GM23248 (cell line): ENCODE data around the gene ELMOD1. TPM values are rescaled to one million over a fixed set of nuclear protein-coding genes. Genes with fewer than 3 reads are reported as not detected.

Experiments
- DNase-seq: peaks from one replicate; pipeline ENCODE4 v3.0.0-alpha.2; 2015
- H2AFZ ChIP-seq: fragments of 200-600 bp; sonication (generic); 2 replicates; pipeline ENCODE4 v1.6.1; 2016; ENCODE audit warnings: antibody characterized with exemption
- H3F3A ChIP-seq: fragments of 200-600 bp; sonication (generic); 2 replicates; pipeline ENCODE4 v1.6.1; 2016; ENCODE audit warnings: mild to moderate bottlenecking, antibody characterized with exemption, mixed run types; ENCODE audit not compliant: insufficient read depth
- H3K27ac ChIP-seq: fragments of 200-600 bp; sonication (generic); 2 replicates; pipeline ENCODE4 v1.5.1; 2016; ENCODE audit warnings: mild to moderate bottlenecking
- H3K27me3 ChIP-seq: fragments of 200-600 bp; sonication (generic); replicated peaks from 2 replicates; pipeline ENCODE4 v1.6.1; 2016; ENCODE audit warnings: mild to moderate bottlenecking; ENCODE audit not compliant: insufficient read depth
- H3K36me3 ChIP-seq: fragments of 200-600 bp; sonication (generic); 2 replicates; pipeline ENCODE4 v1.6.1; 2016; ENCODE audit warnings: low read depth, mild to moderate bottlenecking
- H3K4me1 ChIP-seq: fragments of 200-600 bp; sonication (generic); 2 replicates; pipeline ENCODE4 v1.6.1; 2016; ENCODE audit warnings: mild to moderate bottlenecking; ENCODE audit not compliant: insufficient read depth
- H3K4me2 ChIP-seq: fragments of 200-600 bp; sonication (generic); one replicate; pipeline ENCODE4 v1.6.1; 2016; ENCODE audit warnings: mild to moderate bottlenecking; ENCODE audit not compliant: unreplicated experiment
- H3K4me3 ChIP-seq: fragments of 200-600 bp; sonication (generic); 2 replicates; pipeline ENCODE4 v1.5.1; 2016; ENCODE audit warnings: mild to moderate bottlenecking
- H3K79me2 ChIP-seq: fragments of 200-600 bp; sonication (generic); 2 replicates; pipeline ENCODE4 v1.6.1; 2016; ENCODE audit warnings: mild to moderate bottlenecking; ENCODE audit not compliant: insufficient read depth
- H3K9ac ChIP-seq: fragments of 200-600 bp; sonication (generic); 2 replicates; pipeline ENCODE4 v1.6.1; 2016; ENCODE audit warnings: mild to moderate bottlenecking
- H3K9me2 ChIP-seq: fragments of 200-600 bp; sonication (generic); 2 replicates; pipeline ENCODE4 v1.6.1; 2016; ENCODE audit warnings: mixed run types, mild to moderate bottlenecking, moderate library complexity; ENCODE audit not compliant: insufficient read depth
- H3K9me3 ChIP-seq: fragments of 200-600 bp; sonication (generic); one replicate; pipeline ENCODE4 v1.6.1; 2017; ENCODE audit warnings: low read depth
- H4K20me1 ChIP-seq: fragments of 200-600 bp; sonication (generic); 2 replicates; pipeline ENCODE4 v1.6.0; 2016; ENCODE audit not compliant: insufficient read depth
- EZH2 ChIP-seq: fragments of 200-600 bp; sonication (generic); IDR thresholded peaks from 2 replicates; pipeline ENCODE4 v1.6.1; 2018; ENCODE audit warnings: antibody characterized with exemption, mild to moderate bottlenecking; ENCODE audit not compliant: insufficient read depth, poor library complexity, severe bottlenecking
- EZH2phosphoT487 ChIP-seq: fragments of 200-600 bp; sonication (generic); IDR thresholded peaks from 2 replicates; pipeline ENCODE4 v1.6.1; 2018; ENCODE audit warnings: antibody characterized with exemption, moderate library complexity, mild to moderate bottlenecking, low read depth; ENCODE audit not compliant: insufficient read depth
- WGBS, 2 experiments: methylation state at CpG; one replicate each; pipeline ENCODE4 v1.1.6; 2015 to 2017; ENCODE audit warnings: low lambda C conversion rate in 2 of 2, low coverage in 1 of 2; ENCODE audit errors: missing lambda C conversion rate in 2 of 2; 5-methylcytosine and 5-hydroxymethylcytosine counted together
- in situ Hi-C: fragments of 300-500 bp; cut with MboI; formaldehyde crosslinking; loops from 2 replicates; pipeline ENCODE4 v1.15.0; 2020
- polyA plus RNA-seq: library from polyadenylated mRNA; unstranded; fragments of >200 nt; fragmentation: Nextera tagmentation; extraction: Ambion mirVana; gene quantifications from 2 replicates; pipeline ENCODE4 v1.2.1, GENCODE V29; 2016
- total RNA-seq: library from RNA; depleted of rRNA; stranded (reverse); fragments of >200 nt; shearing (Covaris generic); gene quantifications from 2 replicates; pipeline ENCODE4 v1.2.3, GENCODE V29; 2014

Gene ELMOD1
- total and polyA plus RNA-seq, 2 experiments from 2014 or later = 0.51 TPM; not detected in 1

- Histone ChIP-seq H3K79me2 (no peaks in the 10 kb centered on the region), H3K27ac (no peak overlapping the region), H3K9me3 (no peaks in the 10 kb centered on the region), H3K4me1 (no peaks in the 10 kb centered on the region), H3K4me2 (no peak overlapping the region), H3K4me3 (no peak overlapping the region), H3K9me2 (no peaks in the 10 kb centered on the region), H2AFZ (no peak overlapping the region), H3F3A (no peaks in the 10 kb centered on the region), H3K27me3 (peaks cover 14% of the 10 kb centered on the region), H4K20me1 (no peaks in the 10 kb centered on the region), H3K9ac (no peak overlapping the region), H3K36me3 (no peaks in the 10 kb centered on the region)
- DNase-seq = no peak
- WGBS, 2 experiments = 88 to 90% methylated on average over 1 of the region's 1 CpG
- no peak for TF ChIP-seq EZH2phosphoT487
- TF ChIP-seq EZH2 = no peak
- in situ Hi-C loops = no loop called here
Measured at GRCh38 chr11:107661656-107662055, 70.7 kb downstream of the ELMOD1 start.

GRCh38 chr11:107665018-107665417 is 74.1 kb downstream of the ELMOD1 start:
- WGBS, 2 experiments = 63 to 66% methylated on average over 10 of the region's 10 CpGs
- H3K4me1 ChIP-seq = no peaks in the 10 kb centered on the region
- no peak for DNase-seq
- H3K9me2 ChIP-seq = no peaks in the 10 kb centered on the region
- H3K79me2 ChIP-seq = no peaks in the 10 kb centered on the region
- H3K36me3 ChIP-seq = no peaks in the 10 kb centered on the region
- H3K9me3 ChIP-seq = no peaks in the 10 kb centered on the region
- H3F3A ChIP-seq = no peaks in the 10 kb centered on the region
- H3K27me3 ChIP-seq = peaks cover 12% of the 10 kb centered on the region
- H3K9ac ChIP-seq = no peak overlapping the region
- no peak overlapping the region for H3K4me2 ChIP-seq
- in situ Hi-C loops = no loop called here
- TF ChIP-seq EZH2 (no peak), EZH2phosphoT487 (no peak)
- H4K20me1 ChIP-seq = no peaks in the 10 kb centered on the region
- H3K27ac ChIP-seq = no peak overlapping the region
- H3K4me3 ChIP-seq = no peak overlapping the region
- no peak overlapping the region for H2AFZ ChIP-seq

GRCh38 chr11:107666911-107667613 is 76.1 kb downstream of the ELMOD1 start:
- DNase-seq = no peak
- no peaks in the 10 kb centered on the region for H3F3A ChIP-seq
- 43 to 46% methylated on average over 8 of the region's 8 CpGs for WGBS, 2 experiments

GRCh38 chr11:107669191-107669740 is 78.3 kb downstream of the ELMOD1 start:
- 66 to 74% methylated on average over 11 of the region's 11 CpGs for WGBS, 2 experiments
- in situ Hi-C loops = no loop called here

More at GRCh38 chr11:107666911-107667613, 76.1 kb downstream of the ELMOD1 start:
- H4K20me1 ChIP-seq = no peaks in the 10 kb centered on the region
- H3K9me2 ChIP-seq = no peaks in the 10 kb centered on the region
- no peaks in the 10 kb centered on the region for H3K36me3 ChIP-seq
- no peak for TF ChIP-seq EZH2phosphoT487
- H3K4me3 ChIP-seq = no peak overlapping the region
- in situ Hi-C loops = no loop called here
- no peak overlapping the region for H3K4me2 ChIP-seq
- no peaks in the 10 kb centered on the region for H3K79me2 ChIP-seq
- H3K9ac ChIP-seq = no peak overlapping the region
- no peaks in the 10 kb centered on the region for H3K9me3 ChIP-seq
- peaks cover 4% of the 10 kb centered on the region; the same call in 1 of the 2 replicates for H3K27me3 ChIP-seq
- no peaks in the 10 kb centered on the region for H3K4me1 ChIP-seq
- H2AFZ ChIP-seq = no peak overlapping the region
- no peak overlapping the region for H3K27ac ChIP-seq

More at GRCh38 chr11:107669191-107669740, 78.3 kb downstream of the ELMOD1 start:
- Histone ChIP-seq H4K20me1 (no peaks in the 10 kb centered on the region), H3F3A (no peaks in the 10 kb centered on the region), H3K9ac (no peak overlapping the region), H2AFZ (no peak overlapping the region), H3K27me3 (peaks cover 4% of the 10 kb centered on the region; the same call in 1 of the 2 replicates), H3K36me3 (no peaks in the 10 kb centered on the region), H3K4me3 (no peak overlapping the region), H3K4me1 (no peaks in the 10 kb centered on the region), H3K4me2 (no peak overlapping the region), H3K9me3 (no peaks in the 10 kb centered on the region), H3K9me2 (no peaks in the 10 kb centered on the region), H3K79me2 (no peaks in the 10 kb centered on the region), H3K27ac (no peak overlapping the region)
- no peak for DNase-seq
- TF ChIP-seq EZH2phosphoT487 (no peak), EZH2 (no peak)
